Lung microvascular endothelial cell (primary cell): Measurements from ENCODE around the gene TSPAN4. TPM values are rescaled to one million over a fixed set of nuclear protein-coding genes. Genes with fewer than 3 reads are reported as not detected.

Experiments used
- DNase-seq, 2 donors: peaks; one replicate each; pipeline versions ENCODE4 v3.0.0 to v3.0.0-alpha.2; 2010; ENCODE audit warnings: low read depth in 2 of 2
- total RNA-seq: library from RNA; depleted of rRNA; stranded (reverse); fragments of >200 nt; gene quantifications from 2 replicates; pipeline ENCODE4 v1.2.1, GENCODE V29; 2014

The TSPAN4 gene, protein sequence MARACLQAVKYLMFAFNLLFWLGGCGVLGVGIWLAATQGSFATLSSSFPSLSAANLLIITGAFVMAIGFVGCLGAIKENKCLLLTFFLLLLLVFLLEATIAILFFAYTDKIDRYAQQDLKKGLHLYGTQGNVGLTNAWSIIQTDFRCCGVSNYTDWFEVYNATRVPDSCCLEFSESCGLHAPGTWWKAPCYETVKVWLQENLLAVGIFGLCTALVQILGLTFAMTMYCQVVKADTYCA
- 79.8 and 182 TPM in 2 replicates for total RNA-seq

DNA sequence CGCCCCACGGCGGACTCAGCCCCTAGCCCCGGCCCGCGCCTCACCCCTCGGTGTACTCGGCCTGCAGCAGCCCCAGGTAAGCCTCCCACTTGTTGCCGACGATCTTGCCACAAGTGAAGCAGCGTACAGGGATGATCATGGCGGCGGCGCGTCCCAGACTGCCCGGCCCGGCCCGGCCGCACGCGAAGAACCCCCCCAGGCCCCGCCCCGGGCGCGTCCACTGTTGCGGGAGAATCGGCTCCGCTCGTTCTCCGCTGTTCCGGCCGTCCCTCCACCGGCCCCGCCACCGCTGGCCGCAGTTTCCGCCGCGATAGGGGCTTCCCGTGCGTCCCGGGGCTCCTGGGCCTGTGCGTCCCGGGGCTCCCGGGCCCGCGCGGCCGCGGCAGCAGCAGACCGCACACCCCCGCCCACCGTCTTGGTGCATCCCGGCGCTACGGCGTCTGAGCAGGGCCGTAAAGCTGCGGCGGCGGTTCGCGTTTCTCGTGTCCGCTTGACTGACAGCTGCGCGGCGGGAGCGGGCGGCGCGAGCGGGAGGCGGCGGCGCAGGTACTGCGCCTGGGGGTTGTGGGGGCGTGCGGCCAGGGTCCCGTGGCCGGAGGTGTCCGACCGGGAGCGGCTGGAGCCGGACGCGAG lies at the start of gene TSPAN4, which contains the start of gene POLR2L:
Gene TSPAN4, plus strand, starts transcription at position 483 of the 633 bp plus-strand sequence. CDS start 7,453 bp downstream, outside the sequence.
Gene POLR2L, minus strand, starts transcription at position 160 of the 633 bp plus-strand sequence. Its CDS starts 21 bp downstream, at position 139.
- DNase-seq, result peak; percentile 94 to 97

DNA sequence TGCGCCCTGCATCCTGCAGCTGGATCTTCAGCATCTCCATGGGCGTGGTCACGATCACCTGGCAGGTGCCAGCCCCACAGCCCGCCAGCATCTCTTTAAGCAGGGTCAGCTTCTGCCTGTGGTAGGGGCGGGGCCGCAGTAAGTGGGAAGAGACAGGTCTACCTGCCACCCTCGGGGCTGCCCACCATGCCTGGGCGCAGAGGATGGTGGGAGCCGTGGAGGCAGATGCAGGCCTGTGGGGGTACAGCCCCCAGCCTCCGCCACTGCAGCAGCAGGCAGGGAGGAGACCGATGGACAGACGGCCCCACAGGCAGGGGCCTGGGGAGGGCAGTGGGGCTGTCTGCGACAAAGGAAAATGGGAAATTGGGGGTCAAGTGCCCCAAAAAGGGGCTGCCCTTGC lies 49.8 kb upstream of the TSPAN4 start:
- DNase-seq, result no peak

DNA sequence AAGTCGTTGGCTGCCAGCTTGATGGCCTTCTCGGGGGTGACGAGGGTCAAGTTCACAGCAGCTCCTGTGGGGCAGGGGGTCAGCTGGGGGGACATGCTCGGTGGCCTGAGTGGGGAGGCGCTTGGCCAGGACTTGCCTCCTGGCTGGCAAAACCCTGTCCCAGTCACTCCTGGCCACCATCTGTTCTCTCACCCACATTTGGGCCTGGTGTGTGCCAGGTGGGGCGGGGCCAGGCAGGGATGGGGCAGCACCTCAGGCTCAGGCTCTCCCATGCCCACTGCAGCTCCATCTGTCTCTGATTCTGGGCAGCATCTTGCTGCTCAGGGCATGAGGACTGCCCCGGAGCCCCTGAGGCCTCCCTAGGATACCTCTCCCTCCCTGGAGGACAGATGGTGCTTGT lies 49.1 kb upstream of the TSPAN4 start:
- no peak for DNase-seq

DNA sequence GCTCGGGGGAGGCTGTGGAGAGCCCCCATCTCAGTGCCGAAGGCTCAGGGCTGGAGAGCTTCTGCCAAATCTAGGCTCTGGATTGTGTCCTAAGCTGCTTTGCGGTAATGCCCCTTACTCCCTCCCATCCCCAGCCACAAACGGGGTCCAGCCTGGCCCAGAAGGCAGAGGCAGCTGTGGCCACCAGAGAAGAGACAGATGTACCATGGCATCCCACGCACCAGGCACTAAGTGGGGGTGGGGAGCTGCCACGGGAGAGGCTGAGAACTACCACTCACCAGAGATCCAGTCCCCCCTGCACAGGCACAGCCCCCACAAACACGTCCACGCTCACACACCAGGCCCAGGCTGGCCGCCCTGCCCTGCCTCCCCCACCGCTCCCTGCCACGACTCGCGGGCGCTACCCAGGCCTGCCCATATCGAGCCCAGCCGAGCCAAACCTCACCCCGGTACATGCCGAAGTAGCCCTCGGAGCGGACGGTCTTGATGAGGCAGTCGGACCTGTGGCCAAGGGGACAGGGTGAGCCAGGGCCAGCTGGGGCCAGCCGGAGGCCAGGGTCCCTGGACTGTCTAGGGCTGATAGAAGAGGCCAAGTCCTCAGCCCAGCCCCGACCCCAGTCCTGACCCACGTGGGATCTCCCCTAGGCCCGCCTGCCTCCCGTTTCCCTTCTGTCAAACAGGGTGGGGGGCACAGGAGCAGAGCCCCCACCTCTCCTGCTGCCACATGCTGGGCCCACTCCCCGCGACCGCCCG lies 48.5 kb upstream of the TSPAN4 start:
- no peak for DNase-seq

DNA sequence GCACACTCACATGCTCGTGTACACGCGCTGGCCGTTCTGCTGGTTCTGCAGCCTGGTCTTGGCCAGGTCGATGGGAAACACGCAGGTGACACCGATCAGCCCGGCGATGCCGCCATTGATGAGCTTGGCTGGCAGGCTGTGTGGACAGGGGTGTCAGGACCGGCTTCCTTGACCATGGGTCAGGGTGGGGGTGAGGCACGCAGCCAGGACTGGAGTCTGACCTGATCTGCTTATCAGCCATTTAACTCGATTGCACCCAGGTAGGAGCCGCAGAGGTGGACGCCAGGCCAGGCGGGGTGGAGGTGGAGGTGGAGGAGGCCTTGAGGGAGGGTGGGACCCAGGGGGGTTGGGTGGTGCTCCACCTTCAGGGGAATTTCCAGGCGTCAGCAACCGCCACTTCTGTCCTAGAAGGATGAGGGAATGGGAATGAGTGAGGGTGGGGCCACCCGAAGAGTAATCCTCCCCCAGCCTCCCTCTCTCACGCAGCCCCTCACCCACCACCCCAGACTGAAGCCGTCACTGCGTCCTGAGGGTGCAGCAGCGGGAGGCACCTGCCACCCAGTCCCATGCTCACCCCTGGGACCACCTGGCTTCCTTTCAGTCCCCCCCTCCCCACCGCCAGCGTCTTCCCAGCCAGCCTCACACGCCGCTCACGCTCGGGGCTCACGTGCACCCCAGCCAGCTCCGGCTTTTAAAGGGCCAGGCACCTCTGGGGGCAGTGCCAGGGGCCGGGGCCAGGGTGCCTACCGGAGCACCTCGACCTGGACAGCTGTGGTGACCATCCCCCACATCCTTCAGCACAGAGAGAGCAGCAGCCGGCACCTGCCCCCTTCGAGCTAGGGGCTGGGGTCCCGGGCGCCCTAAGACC lies 47.7 kb upstream of the TSPAN4 start:
- DNase-seq, result no peak

DNA sequence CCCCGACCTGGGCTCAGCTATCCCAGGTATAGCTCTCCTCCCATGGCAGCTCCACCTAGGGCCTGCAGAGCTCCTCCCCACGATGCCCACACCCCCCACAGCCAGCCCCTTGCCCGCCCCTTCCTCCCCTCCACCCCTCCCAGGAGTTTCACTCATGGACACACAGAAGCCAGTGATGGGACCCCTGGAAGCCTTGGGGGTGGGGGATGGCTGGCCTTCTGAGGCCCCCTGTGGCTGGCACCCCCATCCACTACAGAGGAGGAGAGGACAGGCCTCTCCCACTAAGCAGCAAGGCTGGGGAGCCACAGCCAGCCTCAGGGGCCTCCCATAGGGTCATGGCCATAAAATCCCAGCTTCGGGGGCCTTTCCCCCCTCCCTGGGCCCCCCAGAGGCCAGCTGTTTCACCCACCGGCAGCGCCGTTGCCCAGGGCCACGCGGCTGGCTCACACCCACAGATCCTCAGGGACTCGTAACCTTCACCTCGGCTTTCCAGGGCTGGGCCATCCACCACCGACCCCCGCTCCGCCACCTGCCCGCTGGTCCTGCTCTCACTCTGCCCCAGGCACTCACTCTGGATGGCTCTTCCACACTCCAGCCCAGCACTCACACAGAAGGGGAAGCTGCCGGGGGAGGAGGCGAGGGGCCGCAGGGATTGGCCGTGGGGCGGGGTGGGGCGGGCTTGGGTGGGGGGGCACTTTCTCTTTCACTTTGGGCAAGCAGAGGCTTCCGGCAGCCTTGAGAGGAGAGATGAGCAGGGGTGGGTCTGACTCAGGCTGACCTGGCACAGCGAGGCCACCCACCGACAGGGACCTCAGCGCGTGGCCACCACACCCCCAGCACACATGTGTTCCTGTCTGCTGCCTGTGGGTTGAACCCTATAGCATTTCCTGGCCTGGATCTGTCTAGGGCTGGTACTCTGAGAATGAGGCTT lies 46.8 kb upstream of the TSPAN4 start:
- peak; percentile 81 to 84 for DNase-seq

DNA sequence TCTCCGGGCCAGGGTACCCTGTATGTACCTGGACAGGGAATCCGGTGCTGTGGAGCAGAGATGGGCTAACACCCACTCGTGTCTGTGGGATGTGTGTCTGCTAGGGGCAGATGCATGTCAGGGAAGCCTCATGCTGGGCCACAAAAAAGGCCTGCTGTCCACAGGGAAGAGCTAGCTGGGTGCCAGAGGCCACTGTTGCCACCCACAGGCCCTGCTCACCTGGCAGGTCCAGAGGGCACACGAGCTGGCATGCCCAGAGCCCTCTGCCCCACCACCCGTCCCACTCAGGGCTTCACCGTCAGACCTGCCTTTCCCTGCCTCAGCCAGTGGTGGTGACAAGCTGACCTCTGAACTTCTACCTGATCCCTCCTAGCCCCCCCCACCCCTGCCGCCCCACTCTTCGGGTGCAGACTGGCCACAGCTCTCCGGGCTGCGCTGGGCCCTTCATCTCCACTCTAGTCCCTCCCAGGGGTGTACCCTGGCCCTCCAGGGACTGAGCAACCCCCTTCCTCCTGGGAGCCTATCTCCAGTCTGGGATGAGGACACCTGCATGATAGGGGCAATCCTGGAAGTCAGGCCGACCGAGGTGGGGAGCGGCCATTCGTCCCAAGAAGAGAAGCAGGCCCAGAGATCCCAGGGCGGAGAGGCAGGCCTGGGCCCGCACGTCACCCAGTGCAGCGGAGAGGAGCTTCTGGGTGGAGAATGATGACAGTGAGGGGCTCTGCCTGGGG lies 45.9 kb upstream of the TSPAN4 start:
- DNase-seq, result no peak

DNA sequence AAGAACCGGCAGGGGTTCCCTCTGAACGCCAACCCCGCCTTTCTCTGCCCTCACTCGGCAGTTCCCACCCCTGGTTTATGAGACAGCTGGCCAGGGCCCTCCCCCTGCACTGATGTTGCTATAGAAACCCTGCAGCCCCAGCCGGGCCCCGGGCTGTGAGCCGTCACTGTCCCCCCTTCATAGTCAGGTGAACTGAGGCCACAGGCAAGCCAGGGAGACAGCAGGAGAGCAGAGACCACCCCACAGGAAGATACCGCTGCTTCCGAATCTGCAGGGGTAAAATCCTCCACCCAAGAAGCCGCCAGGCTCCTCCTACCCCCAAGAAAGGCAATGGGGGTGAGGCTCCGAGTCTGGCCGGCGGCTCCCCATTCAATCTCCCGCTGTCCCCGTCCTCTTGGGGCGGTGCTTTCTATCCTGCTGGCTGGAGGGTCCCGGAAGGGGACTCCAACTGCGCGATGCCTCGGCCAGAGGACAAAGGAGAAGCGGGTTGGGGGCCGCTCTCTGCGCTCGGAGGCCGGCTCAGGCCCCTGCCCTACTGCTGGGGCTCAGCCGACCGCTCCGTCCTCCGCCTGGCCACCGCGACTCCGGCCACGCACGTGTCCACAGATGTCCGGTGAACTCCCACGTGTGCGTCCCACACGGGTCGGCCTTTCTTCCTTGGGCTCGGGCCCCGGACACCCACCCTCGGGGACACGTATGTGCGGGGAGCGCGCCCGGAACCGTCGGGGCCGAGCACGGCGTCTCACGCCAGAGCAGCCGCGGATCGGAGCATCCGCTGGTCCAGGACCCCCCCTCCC lies 45.2 kb upstream of the TSPAN4 start:
- DNase-seq, result peak; percentile 75 to 81

DNA sequence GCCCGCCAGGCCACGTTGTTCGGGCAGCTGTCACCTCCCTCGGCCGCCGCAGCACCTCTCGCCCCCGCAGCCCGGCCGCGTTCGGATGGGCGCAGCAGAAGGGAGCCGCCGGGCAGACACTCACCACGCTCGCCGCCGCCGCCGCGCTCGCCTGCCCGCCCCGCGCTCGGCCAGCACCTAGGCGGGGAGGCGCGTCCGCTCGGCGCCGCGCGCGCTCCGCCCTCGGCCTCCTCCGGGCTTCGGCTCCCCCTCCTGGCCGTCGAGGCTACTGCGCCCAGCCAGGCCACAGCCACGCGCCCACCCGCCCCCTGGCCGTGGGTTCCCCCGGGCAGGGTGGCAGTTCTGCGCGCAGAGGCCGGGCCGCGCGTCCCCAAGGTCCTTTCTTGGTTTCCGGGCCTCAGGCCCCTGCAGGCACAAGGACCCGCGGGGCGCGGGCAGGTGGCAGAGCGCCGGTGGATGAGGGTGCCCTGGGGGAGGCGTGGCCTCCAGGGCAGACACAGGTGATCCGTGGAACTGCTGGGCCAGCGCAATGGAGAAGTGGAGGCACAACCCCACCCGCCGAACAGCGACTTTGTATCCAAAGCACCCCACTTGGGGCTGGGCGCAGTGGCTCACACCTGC lies 44.4 kb upstream of the TSPAN4 start, which contains the start of gene SLC25A22:
Gene SLC25A22, minus strand, starts transcription at position 189 of the 621 bp plus-strand sequence. CDS start 3,275 bp downstream, outside the sequence.
- DNase-seq, result peak; percentile 81 to 87

DNA sequence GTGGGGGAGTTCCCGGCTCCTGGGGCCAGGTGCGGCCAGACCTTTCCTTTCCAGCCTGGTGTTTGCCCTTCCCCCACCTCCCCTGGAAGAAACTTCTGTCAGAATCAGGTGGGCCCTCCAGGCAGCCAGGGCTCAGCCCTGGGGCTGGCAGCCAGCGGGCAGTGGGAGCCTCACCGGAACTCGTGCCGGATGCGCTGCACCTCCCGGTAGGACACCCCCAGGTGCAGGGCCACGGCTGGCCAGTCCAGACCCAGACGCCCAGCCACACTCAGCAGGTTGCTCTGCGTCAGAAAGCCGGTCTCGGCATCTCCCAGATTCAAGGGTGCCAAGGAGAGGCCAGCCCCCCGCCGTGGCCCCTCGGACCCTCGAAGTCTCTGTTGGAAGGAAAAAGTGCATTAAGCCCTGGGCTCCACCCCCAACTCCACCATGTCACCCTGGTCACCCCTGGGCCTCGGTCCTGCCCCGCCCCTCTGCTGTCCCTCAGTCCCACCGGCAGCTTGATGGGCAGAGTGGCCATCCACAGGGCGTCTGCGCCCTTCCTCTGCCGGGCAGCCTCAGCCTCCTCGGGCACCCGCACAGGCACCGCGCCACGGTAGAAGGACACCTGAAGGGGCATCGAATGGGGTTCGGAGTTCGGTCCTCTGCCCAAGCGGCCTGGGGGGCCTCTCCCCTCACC lies 42.9 kb upstream of the TSPAN4 start:
- DNase-seq, result no peak

DNA sequence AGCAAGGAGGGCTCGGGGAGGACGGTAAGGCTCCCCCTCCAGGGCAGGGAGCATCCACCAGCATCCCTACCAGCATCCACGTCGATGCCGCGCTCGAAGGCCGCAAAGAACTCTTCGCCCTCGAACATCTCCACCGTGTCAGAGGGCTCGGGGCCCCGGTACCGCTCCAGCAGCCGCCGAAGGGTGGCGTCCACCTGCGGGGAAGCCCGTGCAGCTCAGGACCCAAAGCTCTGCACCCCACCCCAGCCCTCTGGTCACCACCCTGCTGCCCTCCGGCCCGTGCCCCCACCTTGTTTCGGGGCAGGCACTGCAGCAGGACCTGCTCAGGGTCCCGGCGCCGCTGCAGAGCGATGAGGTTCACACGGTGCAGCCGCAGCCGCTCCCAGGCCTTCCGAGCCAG lies 42.2 kb upstream of the TSPAN4 start:
- no peak for DNase-seq

DNA sequence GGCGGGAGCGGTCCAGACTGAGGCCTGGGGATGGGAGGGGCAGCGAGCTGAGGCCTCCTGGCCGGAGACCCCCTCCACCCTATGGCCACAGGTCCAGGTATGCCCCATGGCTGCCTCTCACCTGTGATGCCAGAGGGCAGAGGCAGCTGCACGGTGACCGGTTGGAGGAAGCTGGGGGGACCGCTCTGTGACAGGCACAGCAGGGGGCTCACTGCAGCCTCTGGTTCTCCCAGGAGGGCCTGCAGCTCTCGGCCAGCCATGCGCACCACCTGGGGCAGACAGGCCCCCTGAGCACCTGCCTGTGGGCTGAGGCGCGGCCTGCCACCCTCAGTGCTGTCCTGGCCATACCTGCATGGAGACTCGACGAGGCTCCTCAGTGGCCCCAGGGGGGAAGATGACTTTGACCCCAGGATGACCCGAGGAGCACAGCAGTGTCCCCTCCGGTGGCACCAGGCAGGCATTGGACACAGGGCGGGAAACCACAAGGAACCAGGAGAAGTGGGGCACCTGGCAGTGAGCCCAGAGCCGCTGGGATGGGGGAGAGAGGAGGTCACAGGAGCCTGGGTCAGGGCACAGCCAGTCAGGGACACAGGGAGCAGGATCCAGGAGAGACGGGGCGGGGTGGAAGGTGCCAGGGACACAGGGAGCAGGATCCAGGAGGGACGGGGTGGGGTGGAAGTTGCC lies 41.4 kb upstream of the TSPAN4 start:
- no peak for DNase-seq

DNA sequence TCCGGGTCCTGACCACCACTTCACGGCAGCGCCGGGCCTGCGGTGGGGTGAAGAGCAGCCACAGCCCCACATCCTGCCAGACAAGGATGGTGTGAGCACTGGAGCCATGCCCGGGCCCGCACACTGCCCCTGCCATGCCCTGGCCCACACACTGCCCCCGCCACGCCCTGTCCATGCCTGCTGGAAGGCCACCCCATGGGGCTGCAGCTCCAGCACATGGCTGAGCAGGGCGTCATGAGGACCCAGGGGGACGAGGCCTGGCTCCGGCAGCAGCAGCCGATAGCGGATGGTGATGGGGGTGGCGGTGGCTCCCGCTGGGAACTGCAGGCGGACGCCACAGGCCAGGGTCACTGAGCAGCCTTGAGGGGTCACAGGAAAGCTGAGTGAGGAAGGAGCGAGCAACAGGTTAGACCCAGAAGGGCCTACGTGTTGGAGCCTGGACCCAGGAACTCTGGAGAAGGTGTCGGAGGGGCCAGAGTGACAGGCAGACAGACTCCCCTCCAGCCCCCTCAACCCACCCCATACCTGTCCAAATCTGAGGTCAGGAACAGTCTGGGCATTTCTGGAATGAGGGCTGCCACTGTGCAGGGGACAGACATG lies 40.5 kb upstream of the TSPAN4 start:
- no peak for DNase-seq

DNA sequence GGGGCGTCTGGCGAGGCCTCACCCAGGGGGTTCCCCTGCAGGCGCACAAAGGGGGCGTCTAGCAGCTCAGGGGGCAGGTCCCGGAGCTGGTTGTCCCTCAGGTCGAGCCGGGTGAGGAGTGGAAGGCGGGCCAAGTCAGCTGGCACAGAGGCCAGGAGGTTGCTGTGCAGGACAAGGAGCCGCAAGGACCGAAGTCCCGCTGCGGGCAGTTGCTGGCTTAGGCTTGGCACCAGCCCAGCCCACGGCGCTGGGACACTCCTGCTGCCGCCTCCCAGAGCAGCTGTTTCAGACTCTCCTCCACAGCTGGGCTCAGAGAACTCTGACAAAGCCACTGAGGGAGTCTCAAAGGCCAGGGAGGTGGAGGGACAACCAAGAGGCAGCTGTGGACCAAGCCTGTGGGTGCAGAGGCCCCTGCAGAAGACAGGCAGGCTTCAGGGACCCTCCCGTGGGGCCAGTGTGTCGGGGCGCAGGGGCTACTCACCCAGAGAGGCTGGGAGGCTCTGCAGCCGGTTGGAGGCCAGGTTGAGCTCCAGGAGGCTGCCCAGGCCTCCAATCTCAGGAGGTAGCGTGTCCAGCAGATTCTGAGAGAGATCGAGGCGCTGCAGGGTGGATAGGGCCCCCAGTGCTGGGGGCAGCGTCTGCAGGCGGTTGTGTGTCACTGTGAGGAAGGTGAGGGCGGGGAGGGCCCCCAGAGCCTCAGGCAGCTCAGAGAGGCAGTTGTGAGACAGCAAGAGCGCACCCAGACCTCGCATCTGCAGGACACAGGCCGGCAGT lies 39.8 kb upstream of the TSPAN4 start:
- DNase-seq, result no peak

DNA sequence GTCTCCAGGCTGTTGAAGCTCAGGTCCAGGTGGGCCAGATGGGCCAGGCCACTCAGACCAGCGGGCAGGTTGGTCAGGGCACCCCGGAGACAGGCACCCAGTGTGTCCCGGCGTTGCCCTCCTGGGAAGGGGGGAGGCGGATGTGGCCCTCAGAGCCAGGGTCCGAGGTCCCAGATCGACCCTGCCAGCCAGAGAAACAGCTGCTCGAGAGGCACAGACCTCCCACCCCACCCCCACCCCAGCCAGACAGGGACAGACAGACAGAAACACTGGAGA lies 39.2 kb upstream of the TSPAN4 start:
- no peak for DNase-seq
